ENCODE results near the gene KRT72.

DNA sequence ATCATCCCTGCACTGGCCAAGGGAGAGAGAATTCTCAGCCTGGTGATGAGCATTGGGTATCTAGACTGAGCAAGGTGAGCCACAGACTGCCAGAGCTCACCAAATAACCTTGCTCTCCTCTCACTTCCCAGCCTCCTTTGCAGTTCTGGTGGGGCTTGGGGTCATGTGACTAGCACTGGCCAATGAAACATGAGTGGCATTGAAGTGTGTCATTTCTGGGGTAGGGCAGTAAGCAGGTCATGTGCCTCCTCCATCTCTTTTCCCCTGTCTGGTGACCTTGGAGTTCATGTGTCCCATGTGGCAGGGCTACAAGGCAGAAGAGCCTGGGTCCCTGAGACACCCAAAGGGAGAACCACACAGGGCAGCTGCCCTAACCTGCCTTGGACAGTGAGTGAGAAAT is 3.6 kb upstream of the KRT72 start:
- TF ChIP-seq, protein P1, sequence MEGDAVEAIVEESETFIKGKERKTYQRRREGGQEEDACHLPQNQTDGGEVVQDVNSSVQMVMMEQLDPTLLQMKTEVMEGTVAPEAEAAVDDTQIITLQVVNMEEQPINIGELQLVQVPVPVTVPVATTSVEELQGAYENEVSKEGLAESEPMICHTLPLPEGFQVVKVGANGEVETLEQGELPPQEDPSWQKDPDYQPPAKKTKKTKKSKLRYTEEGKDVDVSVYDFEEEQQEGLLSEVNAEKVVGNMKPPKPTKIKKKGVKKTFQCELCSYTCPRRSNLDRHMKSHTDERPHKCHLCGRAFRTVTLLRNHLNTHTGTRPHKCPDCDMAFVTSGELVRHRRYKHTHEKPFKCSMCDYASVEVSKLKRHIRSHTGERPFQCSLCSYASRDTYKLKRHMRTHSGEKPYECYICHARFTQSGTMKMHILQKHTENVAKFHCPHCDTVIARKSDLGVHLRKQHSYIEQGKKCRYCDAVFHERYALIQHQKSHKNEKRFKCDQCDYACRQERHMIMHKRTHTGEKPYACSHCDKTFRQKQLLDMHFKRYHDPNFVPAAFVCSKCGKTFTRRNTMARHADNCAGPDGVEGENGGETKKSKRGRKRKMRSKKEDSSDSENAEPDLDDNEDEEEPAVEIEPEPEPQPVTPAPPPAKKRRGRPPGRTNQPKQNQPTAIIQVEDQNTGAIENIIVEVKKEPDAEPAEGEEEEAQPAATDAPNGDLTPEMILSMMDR (conservative IDR thresholded peaks at IDR 0.05): no peak
- TF ChIP-seq EZH2 (IDR thresholded peaks at IDR 0.05; ENCODE audit: low read depth): no peak

Measured in PC-9 (cell line).